PC-9 (cell line): ENCODE measurements around the gene IL1RAPL1.

Experiments
- EZH2 ChIP-seq: fragments of 200-600 bp; sonication (generic); IDR thresholded peaks from 2 replicates; pipeline ENCODE4 v1.8.0; 2017; ENCODE audit warnings: antibody characterized with exemption, low read depth
- TF ChIP-seq, protein P1 (sequence below): fragments of 200-600 bp; sonication (generic); conservative IDR thresholded peaks from 2 replicates; pipeline ENCODE4 v1.6.1; 2017; ENCODE audit warnings: mixed run types, antibody characterized with exemption, mild to moderate bottlenecking, moderate library complexity

DNA sequence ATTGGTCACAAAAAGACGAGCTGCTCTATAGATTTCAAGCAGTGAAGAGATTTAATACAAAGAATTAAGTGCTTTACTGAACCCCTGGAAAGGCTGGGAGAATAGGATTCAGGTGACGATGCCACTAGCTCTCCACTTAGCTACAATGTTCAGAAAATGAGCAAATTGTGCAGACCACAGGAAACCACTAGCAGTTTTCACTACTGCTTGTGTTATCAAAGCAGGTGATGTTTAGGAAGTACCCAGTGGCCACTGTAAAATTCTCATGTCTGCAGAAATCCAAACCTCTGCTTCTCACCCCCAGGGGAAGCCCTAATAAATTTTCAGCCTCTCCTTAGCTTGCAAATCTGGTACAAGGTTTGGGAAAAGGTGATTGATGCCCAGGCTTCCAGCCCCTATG lies 165.1 kb downstream of the IL1RAPL1 start:
- TF ChIP-seq, protein P1, sequence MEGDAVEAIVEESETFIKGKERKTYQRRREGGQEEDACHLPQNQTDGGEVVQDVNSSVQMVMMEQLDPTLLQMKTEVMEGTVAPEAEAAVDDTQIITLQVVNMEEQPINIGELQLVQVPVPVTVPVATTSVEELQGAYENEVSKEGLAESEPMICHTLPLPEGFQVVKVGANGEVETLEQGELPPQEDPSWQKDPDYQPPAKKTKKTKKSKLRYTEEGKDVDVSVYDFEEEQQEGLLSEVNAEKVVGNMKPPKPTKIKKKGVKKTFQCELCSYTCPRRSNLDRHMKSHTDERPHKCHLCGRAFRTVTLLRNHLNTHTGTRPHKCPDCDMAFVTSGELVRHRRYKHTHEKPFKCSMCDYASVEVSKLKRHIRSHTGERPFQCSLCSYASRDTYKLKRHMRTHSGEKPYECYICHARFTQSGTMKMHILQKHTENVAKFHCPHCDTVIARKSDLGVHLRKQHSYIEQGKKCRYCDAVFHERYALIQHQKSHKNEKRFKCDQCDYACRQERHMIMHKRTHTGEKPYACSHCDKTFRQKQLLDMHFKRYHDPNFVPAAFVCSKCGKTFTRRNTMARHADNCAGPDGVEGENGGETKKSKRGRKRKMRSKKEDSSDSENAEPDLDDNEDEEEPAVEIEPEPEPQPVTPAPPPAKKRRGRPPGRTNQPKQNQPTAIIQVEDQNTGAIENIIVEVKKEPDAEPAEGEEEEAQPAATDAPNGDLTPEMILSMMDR: no peak
- TF ChIP-seq EZH2: no peak
